Fibroblast of villous mesenchyme (primary cell): Measurements from ENCODE around the gene KDM6A. TPM values are rescaled to one million over a fixed set of nuclear protein-coding genes. Genes with fewer than 3 reads are reported as not detected.
"Not testable (repeated sequence)": the region's sequence is repeated elsewhere in the genome, so short reads cannot be mapped to it uniquely, and the experiment has no call there.

ENCODE experiments used
- DNase-seq: peaks from one replicate; pipeline ENCODE4 v3.0.0-alpha.2; 2010; ENCODE audit warnings: low read depth
- H3K4me3 ChIP-seq: 2 replicates; pipeline ENCODE4 v1.5.1; 2011; ENCODE audit warnings: low read depth, mild to moderate bottlenecking, low read length
- CTCF ChIP-seq: IDR thresholded peaks from 2 replicates; pipeline ENCODE4 v1.5.1; 2012; ENCODE audit warnings: low read depth, mild to moderate bottlenecking, low read length; ENCODE audit not compliant: insufficient read depth
- total RNA-seq: library from RNA; depleted of rRNA; stranded (reverse); fragments of >200 nt; gene quantifications from 2 replicates; pipeline ENCODE4 v1.2.3, GENCODE V29; 2012

KDM6A gene
- total RNA-seq, 1 donor, result 27.6 TPM

GRCh38 chrX:45133465-45133864, 260.5 kb downstream of the KDM6A start:
- DNase-seq, result no peak
- no peak overlapping the region for H3K4me3 ChIP-seq
- no peak for TF ChIP-seq CTCF

- no peak for DNase-seq
- H3K4me3 ChIP-seq, result no peak overlapping the region
- TF ChIP-seq CTCF, result no peak
Measured at GRCh38 chrX:45134315-45134731, 261.3 kb downstream of the KDM6A start.

- no peak for DNase-seq
- no peak overlapping the region for H3K4me3 ChIP-seq
- no peak for TF ChIP-seq CTCF
Measured at GRCh38 chrX:45134775-45135174, 261.8 kb downstream of the KDM6A start.

- not testable (repeated sequence) for H3K4me3 ChIP-seq, DNase-seq
Measured at GRCh38 chrX:45135391-45136075, 262.5 kb downstream of the KDM6A start.

GRCh38 chrX:45137531-45137930, 264.5 kb downstream of the KDM6A start:
- no peak for DNase-seq
- TF ChIP-seq CTCF, result no peak
- no peak overlapping the region for H3K4me3 ChIP-seq

GRCh38 chrX:45138525-45138924, 265.5 kb downstream of the KDM6A start:
- TF ChIP-seq CTCF, result no peak
- no peak for DNase-seq
- H3K4me3 ChIP-seq, result no peak overlapping the region

- no peak overlapping the region for H3K4me3 ChIP-seq
- no peak for DNase-seq
- no peak for TF ChIP-seq CTCF
Measured at GRCh38 chrX:45140812-45141211, 267.8 kb downstream of the KDM6A start.
